ENCODE data around the gene SGMS1. TPM values are rescaled to one million over a fixed set of nuclear protein-coding genes. Genes with fewer than 3 reads are reported as not detected.

Gene SGMS1
- polyA plus RNA-seq, 1 of the 3 experiments (the other 2 are of a cell fraction), result 6.3 TPM

GRCh38 chr10:50624866-50625501 lies 1.2 kb upstream of the SGMS1 start:
- CTCF ChIA-PET, result interaction anchor here (0.8 to 1.7 kb wide), 5 partner anchors 29 to 257 kb away, joined by 3 to 6 read pairs (median 4); no protein-coding TSS in a partner anchor
- peak; percentile 91 for DNase-seq
- TF ChIP-seq CHD2 (IDR thresholded peaks at IDR 0.05; ENCODE audit: low read length, partially characterized antibody), result no peak
- 0 out of 2 replicates have a peak, but pooled peaks have one; percentile 7 for TF ChIP-seq FOXJ3 (CRISPR knock-in tag; IDR thresholded peaks at IDR 0.05)
- no peak for TF ChIP-seq RCOR1 (IDR thresholded peaks at IDR 0.05; ENCODE audit: low read length)
- TF ChIP-seq ELF1 (IDR thresholded peaks at IDR 0.05), result peak; percentile 46
- no peak; the same call in 1 of the 2 replicates for TF ChIP-seq PBX3 (IDR thresholded peaks at IDR 0.05)
- TF ChIP-seq POLR2AphosphoS5 (IDR thresholded peaks at IDR 0.05; ENCODE audit: low read depth, low read length), result peak; percentile 80
- no peak for TF ChIP-seq ZBTB33 (IDR thresholded peaks at IDR 0.05; ENCODE audit: borderline replicate concordance, low read depth)
- no peak for TF ChIP-seq MEF2A (IDR thresholded peaks at IDR 0.05; ENCODE audit: borderline replicate concordance, low read depth)
- peak; percentile 81 for TF ChIP-seq YY1 (IDR thresholded peaks at IDR 0.05; ENCODE audit: low read depth)
- peak; percentile 48 for TF ChIP-seq RAD21 (IDR thresholded peaks at IDR 0.05; ENCODE audit: low read length)
- TF ChIP-seq IRF3 (IDR thresholded peaks at IDR 0.05; ENCODE audit: low read depth, low read length), result no peak
- no peak; the same call in none of the 2 replicates for TF ChIP-seq MXI1 (IDR thresholded peaks at IDR 0.05; ENCODE audit: low read depth, low read length)
- 0 out of 2 replicates have a peak, but pooled peaks have one; percentile 15 for TF ChIP-seq TCF12 (IDR thresholded peaks at IDR 0.05)
- TF ChIP-seq MAX (IDR thresholded peaks at IDR 0.05; ENCODE audit: low read depth), result no peak; the same call in none of the 2 replicates
- TF ChIP-seq JUND (IDR thresholded peaks at IDR 0.05), result no peak
- TF ChIP-seq CTCF (IDR thresholded peaks at IDR 0.05), result peak; percentile 64
- no peak for TF ChIP-seq TEAD4 (IDR thresholded peaks at IDR 0.05; ENCODE audit: borderline replicate concordance, insufficient read depth)
- TF ChIP-seq SIN3A (IDR thresholded peaks at IDR 0.05; ENCODE audit: borderline replicate concordance, low read depth, low read length), result no peak
- TF ChIP-seq REST (IDR thresholded peaks at IDR 0.05; ENCODE audit: low read depth, low read length), result peak; percentile 84
- TF ChIP-seq FOXM1 (IDR thresholded peaks at IDR 0.05; ENCODE audit: low read depth), result no peak
- TF ChIP-seq NRF1 (IDR thresholded peaks at IDR 0.05; ENCODE audit: low read depth, low read length), result no peak
- TF ChIP-seq RFX5 (IDR thresholded peaks at IDR 0.05; ENCODE audit: low read length), result no peak
- no peak for TF ChIP-seq NFIC (IDR thresholded peaks at IDR 0.05; ENCODE audit: borderline replicate concordance)

More at GRCh38 chr10:50624866-50625501, 1.2 kb upstream of the SGMS1 start:
- H3K4me1 ChIP-seq (ENCODE audit: control insufficient read depth in 1 of 2, insufficient read depth in 2 of 2, low read depth in 1 of 2, low read length in 1 of 2), result peaks cover 6 to 13% of the 10 kb centered on the region in 2 experiments; a peak in 3 of 4 replicates
- H4K20me1 ChIP-seq (ENCODE audit: insufficient read depth), result peaks cover 7% of the 10 kb centered on the region; the same call in 1 of the 2 replicates
- H3F3A ChIP-seq (replicated peaks; ENCODE audit: insufficient read depth), result peaks cover 31% of the 10 kb centered on the region
- H3K79me2 ChIP-seq (ENCODE audit: insufficient read depth), result peaks cover 31% of the 10 kb centered on the region; the same call in 1 of the 2 replicates
- H3K4me2 ChIP-seq, result peak overlapping the region; percentile 98
- H3K27ac ChIP-seq (ENCODE audit: low read depth in 2 of 2, low read length in 1 of 2), result peak overlapping the region; percentile 99 to 100
- peaks cover 0 to 4% of the 10 kb centered on the region in 2 experiments for H3K36me3 ChIP-seq (replicated peaks in 1 of 2; ENCODE audit: control insufficient read depth in 1 of 2, insufficient read depth in 2 of 2, low read length in 1 of 2)
- H3K9me3 ChIP-seq, result no peaks in the 10 kb centered on the region
- WGBS (ENCODE audit: low lambda C conversion rate), result 0% methylated on average over 13 of the region's 58 CpGs
- peak overlapping the region; percentile 90 to 93 for H3K4me3 ChIP-seq (ENCODE audit: low read depth in 2 of 2, low read length in 1 of 2)
- no peaks in the 10 kb centered on the region for H3K9me2 ChIP-seq
- H3K9ac ChIP-seq, result peak overlapping the region; percentile 95
- H3K27me3 ChIP-seq (ENCODE audit: insufficient read depth), result no peaks in the 10 kb centered on the region
- H2AFZ ChIP-seq (ENCODE audit: low read depth), result peak overlapping the region; percentile 82
- POLR2A ChIA-PET, result interaction anchor here (0.6 to 1.1 kb wide), 4 partner anchors 12 to 1266 kb away, joined by 3 to 7 read pairs (median 4); no protein-coding TSS in a partner anchor
